SK-N-SH treated with all-trans-retinoic acid at 6 μM for 48 hours (cell line): ENCODE data around the gene SNX9.
"Not testable (repeated sequence)": the region's sequence is repeated elsewhere in the genome, so short reads cannot be mapped to it uniquely, and the experiment has no call there.

Experiments
- ATAC-seq: fragments of 200-7000 bp; cut with Tn5 transposase; 3 replicates; pipeline ENCODE4 v1.9.1; 2020; ENCODE audit warnings: mild to moderate bottlenecking, moderate library complexity
- ARNTL ChIP-seq: fragments of 450-650 bp; formaldehyde crosslinking; IDR thresholded peaks from 2 replicates; pipeline ENCODE4 v1.5.0; 2020; ENCODE audit warnings: low read depth, mild to moderate bottlenecking, moderate library complexity, borderline replicate concordance
- CREB5 ChIP-seq: fragments of 250-450 bp; sonication (Bioruptor Pico); IDR thresholded peaks from 2 replicates; pipeline ENCODE4 v1.5.1; 2020; ENCODE audit warnings: low read depth, mild to moderate bottlenecking, moderate library complexity
- CSDC2 ChIP-seq: fragments of 250-450 bp; sonication (Bioruptor Pico); IDR thresholded peaks from 2 replicates; pipeline ENCODE4 v1.5.0; 2020; ENCODE audit warnings: mild to moderate bottlenecking, moderate library complexity
- CSRNP3 ChIP-seq: fragments of 250-450 bp; sonication (Bioruptor Pico); IDR thresholded peaks from 2 replicates; pipeline ENCODE4 v1.5.1; 2021; ENCODE audit warnings: mild to moderate bottlenecking, moderate library complexity
- ESRRG ChIP-seq: fragments of 250-450 bp; sonication (Bioruptor Pico); IDR thresholded peaks from 2 replicates; pipeline ENCODE4 v1.6.1; 2021; ENCODE audit warnings: mild to moderate bottlenecking
- ISL1 ChIP-seq: fragments of 250-450 bp; sonication (Bioruptor Pico); IDR thresholded peaks from 2 replicates; pipeline ENCODE4 v2.1.2; 2022; ENCODE audit warnings: mild to moderate bottlenecking, moderate library complexity
- OSR1 ChIP-seq: fragments of 250-450 bp; sonication (Bioruptor Pico); IDR thresholded peaks from 2 replicates; pipeline ENCODE4 v1.8.0; 2022; ENCODE audit warnings: moderate library complexity, mild to moderate bottlenecking, inconsistent platforms
- POU6F1 ChIP-seq: fragments of 250-450 bp; sonication (Bioruptor Pico); IDR thresholded peaks from 2 replicates; pipeline ENCODE4 v1.8.0; 2021; ENCODE audit warnings: low read depth, mild to moderate bottlenecking, moderate library complexity, borderline replicate concordance
- PPARA ChIP-seq: fragments of 250-450 bp; sonication (Bioruptor Pico); IDR thresholded peaks from 2 replicates; pipeline ENCODE4 v1.5.0; 2020; ENCODE audit warnings: mild to moderate bottlenecking, borderline replicate concordance
- SNAI2 ChIP-seq: fragments of 250-450 bp; sonication (Bioruptor Pico); IDR thresholded peaks from 2 replicates; pipeline ENCODE4 v1.5.0; 2020; ENCODE audit warnings: mild to moderate bottlenecking, moderate library complexity
- TCF4 ChIP-seq: fragments of 250-450 bp; sonication (Bioruptor Pico); IDR thresholded peaks from 2 replicates; pipeline ENCODE4 v1.8.0; 2021; ENCODE audit warnings: mild to moderate bottlenecking, moderate library complexity, borderline replicate concordance
- TOX ChIP-seq: fragments of 250-450 bp; sonication (Bioruptor Pico); IDR thresholded peaks from 2 replicates; pipeline ENCODE4 v1.8.0; 2021; ENCODE audit warnings: mild to moderate bottlenecking, moderate library complexity, borderline replicate concordance
- TSHZ2 ChIP-seq: fragments of 250-450 bp; sonication (Bioruptor Pico); IDR thresholded peaks from 2 replicates; pipeline ENCODE4 v1.5.0; 2020; ENCODE audit warnings: mild to moderate bottlenecking, moderate library complexity
- ZC3H10 ChIP-seq: fragments of 250-450 bp; sonication (Bioruptor Pico); IDR thresholded peaks from 2 replicates; pipeline ENCODE4 v1.5.1; 2021; ENCODE audit warnings: mild to moderate bottlenecking, moderate library complexity
- ZFP3 ChIP-seq: fragments of 250-450 bp; sonication (Bioruptor Pico); IDR thresholded peaks from 2 replicates; pipeline ENCODE4 v1.5.0; 2020; ENCODE audit warnings: mild to moderate bottlenecking, moderate library complexity
- ZFP30 ChIP-seq: fragments of 450-650 bp; formaldehyde crosslinking; IDR thresholded peaks from 2 replicates; pipeline ENCODE4 v1.5.0; 2022; ENCODE audit warnings: mild to moderate bottlenecking, moderate library complexity
- ZNF565 ChIP-seq: fragments of 450-650 bp; formaldehyde crosslinking; conservative IDR thresholded peaks from 2 replicates; pipeline ENCODE4 v1.5.0; 2020; ENCODE audit warnings: low read depth, mild to moderate bottlenecking, moderate library complexity
- ZNF70 ChIP-seq: fragments of 450-650 bp; formaldehyde crosslinking; IDR thresholded peaks from 2 replicates; pipeline ENCODE4 v1.5.0; 2020; ENCODE audit warnings: mild to moderate bottlenecking, moderate library complexity
- ZNF8 ChIP-seq: fragments of 450-650 bp; formaldehyde crosslinking; IDR thresholded peaks from 2 replicates; pipeline ENCODE4 v1.5.0; 2020; ENCODE audit warnings: mild to moderate bottlenecking, moderate library complexity
- TF ChIP-seq, protein P1 (sequence below): fragments of 250-450 bp; sonication (Bioruptor Pico); IDR thresholded peaks from 2 replicates; pipeline ENCODE4 v1.8.0; 2020; ENCODE audit warnings: mild to moderate bottlenecking, moderate library complexity, borderline replicate concordance

The SNX9 gene

GRCh38 chr6:157895585-157895984 is 72.5 kb downstream of the SNX9 start (continued):
- no peak for TF ChIP-seq CSRNP3 (CRISPR knock-in tag)
- no peak for TF ChIP-seq ZNF70 (CRISPR knock-in tag)
- no peak for TF ChIP-seq SNAI2 (CRISPR knock-in tag)

DNA sequence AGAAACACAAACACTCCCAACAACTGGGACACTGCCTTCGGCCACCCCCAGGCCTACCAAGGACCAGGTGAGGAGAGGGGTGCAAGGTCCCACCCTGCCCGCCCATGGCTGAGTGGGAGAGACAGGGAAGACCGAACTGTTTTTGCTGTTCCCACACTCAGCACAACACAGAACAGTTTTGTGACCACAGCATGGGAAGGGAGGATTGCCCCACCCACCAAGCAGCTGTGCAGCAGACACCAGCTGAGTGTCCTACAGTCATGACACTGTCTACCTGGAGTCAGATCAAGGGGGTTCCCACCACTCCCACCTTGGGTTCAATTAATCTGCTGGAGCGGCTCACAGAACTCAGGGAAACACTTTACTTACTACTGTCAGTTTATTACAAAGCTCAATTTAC is 73.9 kb downstream of the SNX9 start:
- no peak for TF ChIP-seq ESRRG
- no peak for TF ChIP-seq SNAI2 (CRISPR knock-in tag)
- no peak for TF ChIP-seq ISL1 (CRISPR knock-in tag)
- TF ChIP-seq ZC3H10 (CRISPR knock-in tag) = no peak
- ATAC-seq = no peak

DNA sequence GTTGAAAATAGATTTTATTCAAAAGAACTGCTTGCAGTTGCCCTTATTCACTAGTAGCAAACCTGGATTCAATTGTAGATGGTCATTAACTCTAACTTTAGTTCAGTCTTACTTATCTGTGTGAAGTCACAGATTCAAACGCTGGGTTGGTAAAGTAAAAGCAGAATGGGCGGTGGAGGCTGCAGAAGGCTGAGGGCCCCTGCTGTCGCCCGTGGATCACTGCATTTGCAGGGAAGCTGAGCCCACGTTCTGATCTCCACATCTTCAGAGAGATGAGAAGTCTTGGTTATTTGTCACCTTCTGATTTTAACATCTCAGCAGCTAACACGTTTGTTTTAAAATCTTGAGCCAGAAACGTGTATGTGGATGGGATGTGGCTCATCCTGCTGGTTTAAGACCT is 75.1 kb downstream of the SNX9 start:
- TF ChIP-seq SNAI2 (CRISPR knock-in tag) (no peak), ISL1 (CRISPR knock-in tag) (no peak), PPARA (CRISPR knock-in tag) (no peak), ZFP3 (CRISPR knock-in tag) (no peak), ZC3H10 (CRISPR knock-in tag) (no peak), ARNTL (CRISPR knock-in tag) (no peak), ZNF8 (CRISPR knock-in tag) (no peak), CREB5 (CRISPR knock-in tag) (no peak)
- ATAC-seq = no peak

DNA sequence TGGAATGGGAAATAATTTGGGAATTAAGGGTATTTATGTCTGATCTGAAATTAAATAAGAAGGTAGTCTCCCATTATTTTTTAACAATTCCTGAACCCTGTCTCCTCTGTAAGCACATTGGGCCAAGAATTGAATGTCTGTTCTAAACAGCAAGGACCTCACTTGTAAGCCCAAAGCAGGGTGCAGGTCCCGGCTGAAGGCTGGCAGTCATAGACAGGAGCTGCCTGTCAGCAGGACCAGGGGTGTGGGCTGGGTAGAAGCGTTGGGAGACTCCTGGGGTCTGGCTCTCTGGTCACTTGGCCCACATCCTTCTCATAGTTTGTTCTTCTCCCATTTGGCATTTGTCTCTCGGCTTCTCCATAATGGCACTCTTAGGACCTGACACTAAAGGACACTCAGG is 75.6 kb downstream of the SNX9 start:
- ATAC-seq = no peak
- TF ChIP-seq TSHZ2 (no peak), ZNF565 (CRISPR knock-in tag) (no peak), POU6F1 (CRISPR knock-in tag) (no peak), ZNF70 (CRISPR knock-in tag) (no peak), ZNF8 (CRISPR knock-in tag) (no peak), ESRRG (no peak), ZFP30 (CRISPR knock-in tag) (no peak)

DNA sequence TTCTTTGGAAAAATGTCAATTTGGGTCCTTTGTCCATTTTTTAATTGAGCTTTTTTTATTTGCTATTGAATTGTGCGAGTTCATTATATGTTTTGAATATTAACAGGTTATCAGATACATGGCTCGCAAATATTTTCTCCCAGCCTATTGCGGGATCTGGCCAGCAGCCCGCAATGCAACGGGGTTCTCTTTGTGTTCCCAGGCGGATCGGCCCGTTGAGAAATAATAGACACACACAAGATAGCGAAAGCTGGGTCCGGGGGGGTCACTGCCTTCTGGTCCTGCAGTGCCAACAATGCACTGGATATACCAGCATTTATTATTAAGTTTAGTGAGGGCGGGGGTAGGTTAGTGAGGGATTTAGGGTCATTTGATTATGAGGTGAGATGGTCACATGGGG is 77.2 kb downstream of the SNX9 start:
- ATAC-seq = not testable (repeated sequence)

DNA sequence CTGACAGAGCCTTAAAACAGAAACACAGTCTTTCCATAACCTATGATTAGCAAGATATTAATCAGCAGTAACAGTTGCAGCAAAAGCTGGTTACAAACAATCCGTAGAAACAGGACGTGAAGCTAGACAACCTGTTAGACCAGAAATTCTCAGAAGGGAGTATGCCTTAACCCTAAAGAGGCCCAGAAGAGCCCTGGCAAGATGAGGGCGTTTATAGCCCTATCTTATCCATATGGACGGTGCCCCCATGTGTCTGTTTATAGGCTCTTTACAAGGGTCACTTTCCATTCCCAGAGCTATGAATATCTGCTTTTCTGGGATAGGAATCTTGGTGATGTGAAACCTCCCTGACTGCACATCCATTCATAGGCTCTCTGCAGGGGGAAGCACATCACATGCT is 77.7 kb downstream of the SNX9 start:
- ATAC-seq = not testable (repeated sequence)

DNA sequence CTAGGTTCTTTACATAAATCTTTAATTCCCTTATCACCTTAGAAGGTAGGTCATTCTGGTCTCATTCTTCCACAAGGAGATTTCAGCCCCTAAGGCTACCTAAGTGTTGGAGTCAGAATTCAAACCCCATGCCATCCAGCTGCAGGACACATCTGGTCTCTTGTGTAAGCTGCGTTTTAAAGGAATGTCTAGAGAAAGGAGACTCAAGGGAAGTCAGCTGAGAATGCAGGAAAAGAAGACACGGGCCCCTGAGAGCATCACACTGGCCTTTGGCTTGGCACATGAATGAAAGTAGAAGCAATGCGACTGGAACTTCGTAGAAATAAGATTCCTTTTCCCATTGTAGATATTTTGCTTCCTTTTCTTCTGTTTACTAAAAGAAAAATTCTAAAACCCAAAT is 82.0 kb downstream of the SNX9 start:
- ATAC-seq = no peak
- TF ChIP-seq, protein P1, sequence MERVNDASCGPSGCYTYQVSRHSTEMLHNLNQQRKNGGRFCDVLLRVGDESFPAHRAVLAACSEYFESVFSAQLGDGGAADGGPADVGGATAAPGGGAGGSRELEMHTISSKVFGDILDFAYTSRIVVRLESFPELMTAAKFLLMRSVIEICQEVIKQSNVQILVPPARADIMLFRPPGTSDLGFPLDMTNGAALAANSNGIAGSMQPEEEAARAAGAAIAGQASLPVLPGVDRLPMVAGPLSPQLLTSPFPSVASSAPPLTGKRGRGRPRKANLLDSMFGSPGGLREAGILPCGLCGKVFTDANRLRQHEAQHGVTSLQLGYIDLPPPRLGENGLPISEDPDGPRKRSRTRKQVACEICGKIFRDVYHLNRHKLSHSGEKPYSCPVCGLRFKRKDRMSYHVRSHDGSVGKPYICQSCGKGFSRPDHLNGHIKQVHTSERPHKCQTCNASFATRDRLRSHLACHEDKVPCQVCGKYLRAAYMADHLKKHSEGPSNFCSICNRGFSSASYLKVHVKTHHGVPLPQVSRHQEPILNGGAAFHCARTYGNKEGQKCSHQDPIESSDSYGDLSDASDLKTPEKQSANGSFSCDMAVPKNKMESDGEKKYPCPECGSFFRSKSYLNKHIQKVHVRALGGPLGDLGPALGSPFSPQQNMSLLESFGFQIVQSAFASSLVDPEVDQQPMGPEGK (CRISPR knock-in tag) = no peak
- TF ChIP-seq OSR1 (no peak), ZNF70 (CRISPR knock-in tag) (no peak), TCF4 (CRISPR knock-in tag) (no peak), CSDC2 (CRISPR knock-in tag) (no peak), ARNTL (CRISPR knock-in tag) (no peak), TOX (CRISPR knock-in tag) (no peak), ZC3H10 (CRISPR knock-in tag) (no peak), ZNF8 (CRISPR knock-in tag) (no peak), TSHZ2 (no peak), ZFP3 (CRISPR knock-in tag) (no peak), ZFP30 (CRISPR knock-in tag) (no peak)
